Activated CD4-positive, alpha-beta memory T cell treated with anti-CD3 and anti-CD28 coated beads for 36 hours (primary cell): ENCODE data around the gene GINS3. TPM values are rescaled to one million over a fixed set of nuclear protein-coding genes. Genes with fewer than 3 reads are reported as not detected.

ENCODE experiments used
- CTCF ChIA-PET: fragments of 350-600 bp; sonication (Branson Sonifier 250); formaldehyde crosslinking; loops from one replicate; lab custom pipeline; 2021; ENCODE audit warnings: antibody characterized with exemption, inconsistent platforms; lab: Charles Lee
- POLR2A ChIA-PET: fragments of 350-600 bp; sonication (Branson Sonifier 250); formaldehyde crosslinking; loops from one replicate; lab custom pipeline; 2021; ENCODE audit warnings: antibody characterized with exemption; lab: Charles Lee
- DNase-seq: peaks from one replicate; pipeline ENCODE4 v3.0.0-alpha.2; 2020
- H3K27ac Mint-ChIP-seq: one replicate; pipeline ENCODE4 v1.8.0; 2021; ENCODE audit warnings: mixed read lengths
- H3K27me3 Mint-ChIP-seq: one replicate; pipeline ENCODE4 v1.8.0; 2021; ENCODE audit warnings: mixed read lengths
- H3K36me3 Mint-ChIP-seq: one replicate; pipeline ENCODE4 v1.8.0; 2021; ENCODE audit warnings: mixed read lengths
- H3K4me1 Mint-ChIP-seq: one replicate; pipeline ENCODE4 v1.8.0; 2021; ENCODE audit warnings: low read depth, mixed read lengths
- H3K4me3 Mint-ChIP-seq: one replicate; pipeline ENCODE4 v1.8.0; 2021; ENCODE audit warnings: mild to moderate bottlenecking, mixed read lengths
- H3K9me3 Mint-ChIP-seq: one replicate; pipeline ENCODE4 v1.8.0; 2021; ENCODE audit warnings: mixed read lengths
- intact Hi-C: fragments of 100-400 bp; cut with micrococcal nuclease; formaldehyde crosslinking; loops from one replicate; pipeline ENCODE4 v1.15.1; 2023
- total RNA-seq, 2 experiments: library from RNA; stranded (reverse); gene quantifications; one replicate each; pipeline ENCODE4 v1.2.3, GENCODE V29; 2021

GINS3 gene
- total RNA-seq, 2 experiments from 2014 or later = 13.8 to 14.0 TPM

DNA sequence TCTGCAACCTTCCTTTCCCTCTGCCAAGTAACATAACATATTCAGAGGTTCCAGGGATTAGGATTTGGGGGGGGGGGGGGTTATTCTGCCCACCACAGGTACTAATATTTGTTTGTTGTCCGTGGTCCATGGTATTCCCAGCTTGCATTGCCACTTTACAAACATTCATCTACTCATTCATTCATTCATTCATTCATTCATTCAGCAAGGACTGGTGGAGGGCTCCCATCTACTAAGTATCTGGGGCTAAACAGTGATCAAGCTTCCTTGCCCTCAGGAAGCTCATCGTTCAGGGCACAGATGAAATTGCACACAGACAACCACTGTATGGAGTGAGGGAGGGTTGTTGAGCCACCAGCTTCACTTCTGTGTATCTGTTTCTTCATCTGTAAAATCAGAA, 61.9 kb downstream of the GINS3 start:
- intact Hi-C loops = no loop called here
- POLR2A ChIA-PET = no interaction called here

DNA sequence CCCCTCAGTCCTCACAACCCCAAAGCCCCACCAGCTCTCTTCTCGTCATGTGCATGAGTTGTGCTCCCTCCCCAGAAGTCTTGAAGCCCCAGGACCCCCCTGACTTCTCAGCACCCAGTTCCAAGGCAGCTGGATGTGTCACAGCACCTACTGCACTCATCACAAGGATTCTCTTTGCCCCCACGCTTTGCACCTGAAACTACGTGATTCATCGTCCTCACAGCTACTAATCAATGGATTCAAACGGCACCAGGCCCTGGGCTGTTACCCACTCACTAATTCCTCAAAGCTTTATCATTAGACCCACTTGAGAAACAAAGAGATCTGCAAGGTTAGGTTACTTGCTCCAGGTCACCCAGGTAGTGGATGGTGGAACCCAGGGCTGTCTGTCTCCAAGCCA, 62.6 kb downstream of the GINS3 start:
- intact Hi-C loops = no loop called here
- H3K4me1 Mint-ChIP-seq = peaks cover 8% of the 10 kb centered on the region
- ChIA-PET CTCF (interaction anchor here (0.5 to 0.6 kb wide), 2 partner anchors 43 to 390 kb away, joined by 4 read pairs; no protein-coding TSS in a partner anchor), POLR2A (no interaction called here)
- no peak overlapping the region for H3K4me3 Mint-ChIP-seq
- H3K27ac Mint-ChIP-seq = no peak overlapping the region
- peaks cover 4% of the 10 kb centered on the region for H3K27me3 Mint-ChIP-seq
- no peaks in the 10 kb centered on the region for H3K9me3 Mint-ChIP-seq
- DNase-seq = no peak
- H3K36me3 Mint-ChIP-seq = no peaks in the 10 kb centered on the region

More for the DNA sequence above, 61.9 kb downstream of the GINS3 start:
- H3K36me3 Mint-ChIP-seq = no peaks in the 10 kb centered on the region
- H3K4me3 Mint-ChIP-seq = no peak overlapping the region
- H3K9me3 Mint-ChIP-seq = no peaks in the 10 kb centered on the region
- no peak for DNase-seq
- no peak overlapping the region for H3K27ac Mint-ChIP-seq
- H3K27me3 Mint-ChIP-seq = peaks cover 7% of the 10 kb centered on the region
- H3K4me1 Mint-ChIP-seq = peaks cover 2% of the 10 kb centered on the region
- CTCF ChIA-PET = interaction anchor here (0.5 kb wide), 1 partner anchor 44 kb away, joined by 4 read pairs; no protein-coding TSS in a partner anchor

Other genes starting within 250 kb of the GINS3 start
- 10 to 100 TPM; 76.9 to 82.0 TPM for gene CSNK2A2, start 194.4 kb upstream of the GINS3 start, total RNA-seq
- not detected for gene PRSS54, start 97.4 kb upstream of the GINS3 start, total RNA-seq
- gene NDRG4, start 107.7 kb downstream of the GINS3 start, total RNA-seq = 1 to 10 TPM; 1.3 to 1.6 TPM
- 10 to 100 TPM; 12.9 to 14.5 TPM for gene SETD6, start 123.0 kb downstream of the GINS3 start, total RNA-seq
- gene CNOT1, start 237.4 kb downstream of the GINS3 start, total RNA-seq = 100 to 1,000 TPM; 230 to 242 TPM